K562 (cell line): ENCODE data around the gene ADAMTSL3. TPM values are rescaled to one million over a fixed set of nuclear protein-coding genes. Genes with fewer than 3 reads are reported as not detected.

Experiments
- ATAC-seq: fragments of 200-7000 bp; cut with Tn5 transposase; 3 replicates; pipeline ENCODE4 v1.9.1; 2020; ENCODE audit warnings: moderate library complexity
- BruUV-seq: library from RNA; stranded (reverse); fragments of 400-500 nt; replicated peaks from 2 replicates; lab custom pipeline; 2021; lab: Mats Ljungman, UMichigan
- CTCF ChIA-PET: fragments of 300-600 bp; formaldehyde crosslinking; extraction: SDS; loops from one replicate; lab custom pipeline; 2021; ENCODE audit warnings: low intra/inter-chr PET ratio; lab: Yijun Ruan, JAX
- POLR2A ChIA-PET: fragments of 300-600, 350-650 bp; sonication (Branson Sonifier 250); formaldehyde crosslinking; extraction: SDS; loops from one replicate; lab custom pipeline; 2021; ENCODE audit warnings: antibody characterized with exemption, inconsistent platforms; lab: Yijun Ruan, JAX
- DNase-seq, 4 experiments: peaks; one replicate each; pipeline versions ENCODE4 v3.0.0 to v3.0.0-alpha.2; 2011 to 2018; ENCODE audit warnings: low spot score in 3 of 4, mixed read lengths in 3 of 4; ENCODE audit errors: extremely low read depth in 1 of 4
- FAIRE-seq: peaks from 2 replicates; lab custom pipeline; 2011; peaks lifted over from hg19 to GRCh38; lab: Jason Lieb, UNC
- H2AFZ ChIP-seq: 2 replicates; pipeline ENCODE4 v1.6.0; 2011; ENCODE audit warnings: low read depth, low read length, control low read depth, inconsistent platforms
- H3K27ac ChIP-seq: fragments of 200-600 bp; 3 replicates; pipeline ENCODE4 v1.8.0; 2011; ENCODE audit warnings: low read depth, mild to moderate bottlenecking, control low read depth, inconsistent platforms, low read length, moderate library complexity, mixed read lengths; ENCODE audit errors: extremely low read depth
- H3K27me3 ChIP-seq, 2 experiments: fragments of 300-600 bp in 1 of 2; 2 replicates in 1 of 2; 3 replicates in 1 of 2; pipeline versions ENCODE4 v1.6.0 to v1.8.0; 2011; ENCODE audit warnings: inconsistent platforms in 2 of 2, low read length in 2 of 2, mild to moderate bottlenecking in 1 of 2, mixed read lengths in 1 of 2, moderate library complexity in 1 of 2; ENCODE audit not compliant: control insufficient read depth in 2 of 2, insufficient read depth in 2 of 2
- H3K36me3 ChIP-seq: fragments of 300-600 bp; 3 replicates; pipeline ENCODE4 v1.8.0; 2011; ENCODE audit warnings: mild to moderate bottlenecking, low read length, inconsistent platforms; ENCODE audit not compliant: control insufficient read depth, insufficient read depth
- H3K4me1 ChIP-seq, 2 experiments: fragments of 200-600 bp in 1 of 2; replicated peaks in 1 of 2; 2 replicates in 1 of 2; 3 replicates in 1 of 2; pipeline versions ENCODE4 v1.5.1 to v1.8.0; 2011; ENCODE audit warnings: inconsistent platforms in 2 of 2, low read length in 2 of 2, mild to moderate bottlenecking in 1 of 2, mixed read lengths in 1 of 2, moderate library complexity in 1 of 2; ENCODE audit not compliant: control insufficient read depth in 2 of 2, insufficient read depth in 2 of 2
- H3K4me2 ChIP-seq: 2 replicates; pipeline ENCODE4 v1.6.1; 2011; ENCODE audit warnings: low read length, control low read depth, inconsistent platforms, mixed read lengths; ENCODE audit not compliant: insufficient read depth
- H3K4me3 ChIP-seq: fragments of 200-600 bp; sonication (generic), shearing (Covaris generic); 2 replicates; pipeline ENCODE4 v1.5.1; 2016; ENCODE audit warnings: control low read depth, inconsistent platforms
- H3K79me2 ChIP-seq: fragments of 200-600 bp; 3 replicates; pipeline ENCODE4 v1.8.0; 2011; ENCODE audit warnings: low read length, inconsistent platforms; ENCODE audit not compliant: control insufficient read depth, insufficient read depth
- H3K9ac ChIP-seq, 2 experiments: 2 replicates each; pipeline versions ENCODE4 v1.6.0 to v1.6.1; 2011; ENCODE audit warnings: low read depth in 2 of 2, low read length in 2 of 2, control low read depth in 1 of 2, inconsistent platforms in 1 of 2, mild to moderate bottlenecking in 1 of 2, mixed read lengths in 1 of 2; ENCODE audit not compliant: insufficient read depth in 1 of 2
- H3K9me1 ChIP-seq: one replicate; pipeline ENCODE4 v1.6.0; 2011; ENCODE audit warnings: inconsistent platforms, mild to moderate bottlenecking, low read length, moderate library complexity; ENCODE audit not compliant: control insufficient read depth, insufficient read depth
- H3K9me3 ChIP-seq: replicated peaks from 2 replicates; pipeline ENCODE4 v1.5.1; 2011; ENCODE audit warnings: low read depth, low read length, inconsistent platforms; ENCODE audit not compliant: control insufficient read depth, insufficient read depth
- H4K20me1 ChIP-seq: replicated peaks from 2 replicates; pipeline ENCODE4 v1.6.1; 2011; ENCODE audit warnings: low read length, inconsistent platforms, mixed read lengths; ENCODE audit not compliant: control insufficient read depth, insufficient read depth
- ATF4 ChIP-seq: fragments of 450-650 bp; formaldehyde crosslinking; IDR thresholded peaks from 2 replicates; pipeline ENCODE4 v1.4.0; 2022; ENCODE audit warnings: mild to moderate bottlenecking, moderate library complexity
- BRCA1 ChIP-seq, 2 experiments: fragments of 450-650 bp in 1 of 2; sonication (generic) in 1 of 2; formaldehyde crosslinking in 1 of 2; IDR thresholded peaks; 2 replicates each; pipeline versions ENCODE4 v1.5.0 to v1.6.1; 2017 to 2020; ENCODE audit warnings: mild to moderate bottlenecking in 1 of 2, missing genetic modification reagents in 1 of 2
- EHMT2 ChIP-seq: fragments of 450-650 bp; IDR thresholded peaks from 2 replicates; pipeline ENCODE4 v1.6.1; 2018; ENCODE audit warnings: antibody characterized with exemption
- KAT7 ChIP-seq: sonication (generic); formaldehyde crosslinking; IDR thresholded peaks from 2 replicates; pipeline ENCODE4 v1.8.0; 2022; ENCODE audit warnings: missing genetic modification reagents, mild to moderate bottlenecking, borderline replicate concordance
- MAFF ChIP-seq: IDR thresholded peaks from 2 replicates; pipeline ENCODE4 v1.6.1; 2012; ENCODE audit warnings: low read length, improper control_type of control experiment
- PCBP1 ChIP-seq: fragments of 200-400 bp; formaldehyde crosslinking; IDR thresholded peaks from 2 replicates; pipeline ENCODE4 v1.6.1; 2018; ENCODE audit warnings: mild to moderate bottlenecking, low read depth, low read length; ENCODE audit not compliant: poor library complexity, severe bottlenecking
- PHF21A ChIP-seq: fragments of 450-650 bp; IDR thresholded peaks from 2 replicates; pipeline ENCODE4 v1.6.1; 2017; ENCODE audit warnings: low read depth, borderline replicate concordance
- RAD51 ChIP-seq: fragments of 450-650 bp; IDR thresholded peaks from 2 replicates; pipeline ENCODE4 v1.7.1; 2016; ENCODE audit warnings: low read depth, mild to moderate bottlenecking, borderline replicate concordance
- RBM34 ChIP-seq: fragments of 200-400 bp; formaldehyde crosslinking; IDR thresholded peaks from 2 replicates; pipeline ENCODE4 v1.6.1; 2018; ENCODE audit warnings: low read length, borderline replicate concordance; ENCODE audit not compliant: insufficient read depth
- ZNF143 ChIP-seq: sonication (generic); formaldehyde crosslinking; IDR thresholded peaks from 2 replicates; pipeline ENCODE4 v1.9.0; 2022; ENCODE audit warnings: mild to moderate bottlenecking, missing genetic modification reagents
- ZNF79 ChIP-seq: fragments of 250-450 bp; sonication (Bioruptor Pico); IDR thresholded peaks from 2 replicates; pipeline ENCODE4 v1.4.0; 2020; ENCODE audit warnings: low read depth, mild to moderate bottlenecking, moderate library complexity
- WGBS: fragments of 100-300 bp; shearing (Covaris generic); methylation state at CpG from one replicate; pipeline ENCODE4 v1.1.6; 2016; ENCODE audit warnings: low coverage, mixed read lengths; ENCODE audit not compliant: insufficient coverage; ENCODE audit errors: missing lambda C conversion rate; 5-methylcytosine and 5-hydroxymethylcytosine counted together
- in situ Hi-C: fragments of 300-500 bp; cut with MboI; formaldehyde crosslinking; loops from 4 replicates; pipeline ENCODE4 v1.15.0; 2018; ENCODE audit warnings: inconsistent platforms, mixed read lengths
- intact Hi-C: fragments of 100-400 bp; cut with micrococcal nuclease; formaldehyde crosslinking; loops from 2 replicates; pipeline ENCODE4 v1.14.2; 2022
- polyA plus RNA-seq, 8 experiments: library from polyadenylated mRNA; depleted of rRNA in 4 of 8; stranded (reverse) in 5 of 8; unstranded in 3 of 8; fragments of >200 nt; fragmentation: Nextera tagmentation in 2 of 8; fragmentation: Illumina TruSeq in 1 of 8; extraction: Ambion mirVana in 2 of 8; extraction: Trizol in 1 of 8; gene quantifications; 2 replicates each; pipeline versions ENCODE4 v1.2.1 to v1.2.3, GENCODE V29; 2011 to 2014; ENCODE audit warnings: inconsistent platforms in 1 of 8, missing spikeins in 1 of 8
- total RNA-seq, 7 experiments: library from RNA; depleted of rRNA in 6 of 7; stranded (reverse); fragments of >200 nt in 6 of 7; fragmentation: Illumina TruSeq in 2 of 7; extraction: Trizol in 2 of 7; gene quantifications; 2 replicates each; pipeline versions ENCODE4 v1.2.1 to v1.2.3, GENCODE V29; 2011 to 2021; ENCODE audit warnings: low replicate concordance in 1 of 7
- TF ChIP-seq, protein P1 (sequence below): IDR thresholded peaks from 3 replicates; pipeline ENCODE4 v1.6.1; 2011; ENCODE audit warnings: borderline replicate concordance, mild to moderate bottlenecking; ENCODE audit not compliant: insufficient read length, insufficient read depth
- TF ChIP-seq, protein P2 (sequence below): fragments of 450-650 bp; formaldehyde crosslinking; IDR thresholded peaks from 2 replicates; pipeline ENCODE4 v1.4.0; 2022; ENCODE audit warnings: missing genetic modification characterization
- TF ChIP-seq, protein P3 (sequence below): fragments of 450-650 bp; formaldehyde crosslinking; IDR thresholded peaks from 2 replicates; pipeline ENCODE4 v1.4.0; 2022; ENCODE audit warnings: missing genetic modification characterization

The ADAMTSL3 gene
- total and polyA plus RNA-seq, 9 of the 15 experiments (the other 6 are each of a cell fraction or from before 2014, with no cell fraction given) = 0.01 to 0.18 (median 0.07) TPM; not detected in 3

DNA sequence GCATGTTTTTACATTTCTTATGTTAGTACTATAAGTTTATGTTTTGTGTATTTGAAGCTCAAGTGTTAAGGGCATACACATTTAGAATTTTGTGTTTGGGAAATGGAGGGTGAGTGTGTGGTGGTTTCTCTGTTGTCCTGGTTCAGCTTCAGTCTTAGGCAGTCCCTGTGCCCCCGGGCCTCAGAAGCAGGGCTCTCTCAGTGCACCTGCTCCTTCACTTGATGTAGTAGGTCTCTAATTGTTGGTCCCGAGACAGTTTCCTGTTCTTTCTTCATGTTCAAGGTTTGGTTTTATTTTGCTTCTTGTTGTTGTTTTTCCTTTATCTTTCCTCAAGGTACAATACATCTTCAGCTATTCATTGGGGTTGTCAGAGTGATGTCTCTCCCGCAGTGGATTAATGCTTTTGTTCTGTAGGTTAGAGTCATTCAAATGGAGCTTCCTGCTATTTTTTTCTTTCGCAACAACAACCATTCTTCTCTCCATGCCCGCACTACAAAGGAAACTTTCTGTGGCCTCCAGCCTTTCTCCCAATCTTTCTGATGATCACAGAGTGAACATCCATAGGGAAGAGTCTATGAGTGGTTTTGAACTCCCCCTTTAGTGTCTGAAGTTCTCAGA, 403.9 kb downstream of the ADAMTSL3 start:
- Histone ChIP-seq H3K9ac (no peak overlapping the region), H3K4me2 (no peak overlapping the region), H2AFZ (no peak overlapping the region), H3K36me3 (no peaks in the 10 kb centered on the region), H3K27me3 (no peaks in the 10 kb centered on the region), H3K9me1 (no peaks in the 10 kb centered on the region), H3K79me2 (no peaks in the 10 kb centered on the region), H3K9me3 (no peaks in the 10 kb centered on the region), H3K4me1 (no peaks in the 10 kb centered on the region), H3K4me3 (no peak overlapping the region), H4K20me1 (no peaks in the 10 kb centered on the region), H3K27ac (no peak overlapping the region)
- DNase-seq (no peak), FAIRE-seq (no peak), ATAC-seq (no peak)
- in situ Hi-C loops (loop anchor here (10.0 kb wide), 1 partner anchor 1773 kb away; no protein-coding TSS in a partner anchor), intact Hi-C loops (no loop called here)
- ChIA-PET POLR2A (no interaction called here), CTCF (no interaction called here)
- no TSS peak for BruUV-seq
- WGBS = 0% methylated on average over 5 of the region's 5 CpGs
- TF ChIP-seq BRCA1 (IDR thresholded peaks at IDR 0.05) = no peak
- no peak for TF ChIP-seq BRCA1 (CRISPR knock-in tag; IDR thresholded peaks at IDR 0.05)
- TF ChIP-seq ZNF143 (CRISPR knock-in tag) = no peak
- no peak for TF ChIP-seq EHMT2
- no peak for TF ChIP-seq PCBP1
- TF ChIP-seq RAD51 = no peak
- no peak for TF ChIP-seq MAFF
- TF ChIP-seq KAT7 = no peak
- no peak for TF ChIP-seq ZNF79
- TF ChIP-seq, protein P1, sequence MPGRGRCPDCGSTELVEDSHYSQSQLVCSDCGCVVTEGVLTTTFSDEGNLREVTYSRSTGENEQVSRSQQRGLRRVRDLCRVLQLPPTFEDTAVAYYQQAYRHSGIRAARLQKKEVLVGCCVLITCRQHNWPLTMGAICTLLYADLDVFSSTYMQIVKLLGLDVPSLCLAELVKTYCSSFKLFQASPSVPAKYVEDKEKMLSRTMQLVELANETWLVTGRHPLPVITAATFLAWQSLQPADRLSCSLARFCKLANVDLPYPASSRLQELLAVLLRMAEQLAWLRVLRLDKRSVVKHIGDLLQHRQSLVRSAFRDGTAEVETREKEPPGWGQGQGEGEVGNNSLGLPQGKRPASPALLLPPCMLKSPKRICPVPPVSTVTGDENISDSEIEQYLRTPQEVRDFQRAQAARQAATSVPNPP = no peak
- TF ChIP-seq ATF4 = no peak
- no peak for TF ChIP-seq RBM34
- TF ChIP-seq, protein P2, sequence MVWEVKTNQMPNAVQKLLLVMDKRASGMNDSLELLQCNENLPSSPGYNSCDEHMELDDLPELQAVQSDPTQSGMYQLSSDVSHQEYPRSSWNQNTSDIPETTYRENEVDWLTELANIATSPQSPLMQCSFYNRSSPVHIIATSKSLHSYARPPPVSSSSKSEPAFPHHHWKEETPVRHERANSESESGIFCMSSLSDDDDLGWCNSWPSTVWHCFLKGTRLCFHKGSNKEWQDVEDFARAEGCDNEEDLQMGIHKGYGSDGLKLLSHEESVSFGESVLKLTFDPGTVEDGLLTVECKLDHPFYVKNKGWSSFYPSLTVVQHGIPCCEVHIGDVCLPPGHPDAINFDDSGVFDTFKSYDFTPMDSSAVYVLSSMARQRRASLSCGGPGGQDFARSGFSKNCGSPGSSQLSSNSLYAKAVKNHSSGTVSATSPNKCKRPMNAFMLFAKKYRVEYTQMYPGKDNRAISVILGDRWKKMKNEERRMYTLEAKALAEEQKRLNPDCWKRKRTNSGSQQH (CRISPR knock-in tag) = no peak
- TF ChIP-seq PHF21A = no peak
- TF ChIP-seq, protein P3, sequence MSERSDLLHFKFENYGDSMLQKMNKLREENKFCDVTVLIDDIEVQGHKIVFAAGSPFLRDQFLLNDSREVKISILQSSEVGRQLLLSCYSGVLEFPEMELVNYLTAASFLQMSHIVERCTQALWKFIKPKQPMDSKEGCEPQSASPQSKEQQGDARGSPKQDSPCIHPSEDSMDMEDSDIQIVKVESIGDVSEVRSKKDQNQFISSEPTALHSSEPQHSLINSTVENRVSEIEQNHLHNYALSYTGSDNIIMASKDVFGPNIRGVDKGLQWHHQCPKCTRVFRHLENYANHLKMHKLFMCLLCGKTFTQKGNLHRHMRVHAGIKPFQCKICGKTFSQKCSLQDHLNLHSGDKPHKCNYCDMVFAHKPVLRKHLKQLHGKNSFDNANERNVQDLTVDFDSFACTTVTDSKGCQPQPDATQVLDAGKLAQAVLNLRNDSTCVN (CRISPR knock-in tag) = no peak
